WTC11 (cell line): ENCODE data around the gene GRAMD1B. TPM values are rescaled to one million over a fixed set of nuclear protein-coding genes. Genes with fewer than 3 reads are reported as not detected.

Experiments used
- ATAC-seq: fragments of 200-7000 bp; cut with Tn5 transposase; 2 replicates; pipeline ENCODE4 v1.10.0; 2021; ENCODE audit warnings: mild to moderate bottlenecking, moderate library complexity
- CTCF ChIA-PET: fragments of 300-600 bp; sonication (Branson Sonifier 250); formaldehyde crosslinking; loops from one replicate; lab custom pipeline; 2021; ENCODE audit warnings: antibody characterized with exemption; lab: Charles Lee
- POLR2A ChIA-PET: fragments of 350-600 bp; sonication (Branson Sonifier 250); formaldehyde crosslinking; loops from one replicate; lab custom pipeline; 2021; ENCODE audit warnings: antibody characterized with exemption; lab: Charles Lee
- DNase-seq: peaks from one replicate; pipeline ENCODE4 v3.0.0; 2021; ENCODE audit warnings: low spot score
- H3K27ac Mint-ChIP-seq: 2 replicates; pipeline ENCODE4 v1.8.0; 2021; ENCODE audit warnings: mixed read lengths
- H3K27me3 Mint-ChIP-seq: 2 replicates; pipeline ENCODE4 v1.8.0; 2021; ENCODE audit warnings: low read depth, mild to moderate bottlenecking, moderate library complexity, mixed read lengths
- H3K36me3 Mint-ChIP-seq: 2 replicates; pipeline ENCODE4 v1.8.0; 2021; ENCODE audit warnings: mixed read lengths
- H3K4me1 Mint-ChIP-seq: 2 replicates; pipeline ENCODE4 v1.8.0; 2022; ENCODE audit warnings: mixed read lengths
- H3K4me3 Mint-ChIP-seq: 2 replicates; pipeline ENCODE4 v1.8.0; 2021; ENCODE audit warnings: mild to moderate bottlenecking, moderate library complexity, mixed read lengths
- H3K9me3 Mint-ChIP-seq: 2 replicates; pipeline ENCODE4 v1.8.0; 2021; ENCODE audit warnings: mixed read lengths
- ATF1 ChIP-seq: sonication (generic); formaldehyde crosslinking; IDR thresholded peaks from 2 replicates; pipeline ENCODE4 v1.8.1; 2023; ENCODE audit warnings: mild to moderate bottlenecking, moderate library complexity, missing genetic modification reagents
- ATF2 ChIP-seq: sonication (generic); formaldehyde crosslinking; IDR thresholded peaks from 2 replicates; pipeline ENCODE4 v1.8.1; 2022; ENCODE audit warnings: low read depth, missing genetic modification reagents, borderline replicate concordance
- ATF3 ChIP-seq: sonication (generic); formaldehyde crosslinking; conservative IDR thresholded peaks from 2 replicates; pipeline ENCODE4 v1.8.1; 2022; ENCODE audit warnings: mild to moderate bottlenecking, missing genetic modification reagents
- CBFB ChIP-seq: sonication (generic); formaldehyde crosslinking; IDR thresholded peaks from 2 replicates; pipeline ENCODE4 v1.8.1; 2022; ENCODE audit warnings: mild to moderate bottlenecking, low read depth, missing genetic modification reagents
- E2F4 ChIP-seq: sonication (generic); formaldehyde crosslinking; IDR thresholded peaks from 2 replicates; pipeline ENCODE4 v1.8.1; 2022; ENCODE audit warnings: low read depth, mild to moderate bottlenecking, moderate library complexity, missing genetic modification reagents, borderline replicate concordance
- FOXP4 ChIP-seq: sonication (generic); formaldehyde crosslinking; IDR thresholded peaks from 2 replicates; pipeline ENCODE4 v1.8.0; 2022; ENCODE audit warnings: mild to moderate bottlenecking, missing genetic modification reagents
- IRF2 ChIP-seq: sonication (generic); formaldehyde crosslinking; IDR thresholded peaks from 2 replicates; pipeline ENCODE4 v1.8.0; 2022; ENCODE audit warnings: low read depth, missing genetic modification reagents, borderline replicate concordance
- MXD4 ChIP-seq: fragments of 250-450 bp; sonication (Bioruptor Pico); IDR thresholded peaks from 2 replicates; pipeline ENCODE4 v1.8.0; 2021; ENCODE audit warnings: mild to moderate bottlenecking, moderate library complexity, borderline replicate concordance
- NFATC4 ChIP-seq: fragments of 250-450 bp; sonication (Bioruptor Pico); IDR thresholded peaks from 2 replicates; pipeline ENCODE4 v1.9.0; 2021; ENCODE audit warnings: mild to moderate bottlenecking
- NFYB ChIP-seq: sonication (generic); formaldehyde crosslinking; conservative IDR thresholded peaks from 2 replicates; pipeline ENCODE4 v1.8.0; 2022; ENCODE audit warnings: low read depth, missing genetic modification reagents
- NR1H2 ChIP-seq: sonication (generic); formaldehyde crosslinking; IDR thresholded peaks from 2 replicates; pipeline ENCODE4 v1.9.0; 2021; ENCODE audit warnings: mild to moderate bottlenecking, moderate library complexity, missing genetic modification reagents
- SMAD4 ChIP-seq: sonication (generic); formaldehyde crosslinking; IDR thresholded peaks from 2 replicates; pipeline ENCODE4 v1.8.0; 2022; ENCODE audit warnings: mild to moderate bottlenecking, missing genetic modification reagents
- TEAD4 ChIP-seq: sonication (generic); formaldehyde crosslinking; IDR thresholded peaks from 2 replicates; pipeline ENCODE4 v1.8.0; 2022; ENCODE audit warnings: mild to moderate bottlenecking, missing genetic modification reagents
- USF1 ChIP-seq: sonication (generic); formaldehyde crosslinking; IDR thresholded peaks from 2 replicates; pipeline ENCODE4 v1.8.0; 2022; ENCODE audit warnings: mild to moderate bottlenecking, missing genetic modification reagents
- ZNF219 ChIP-seq: sonication (generic); formaldehyde crosslinking; IDR thresholded peaks from 2 replicates; pipeline ENCODE4 v1.8.0; 2023; ENCODE audit warnings: missing genetic modification reagents, mild to moderate bottlenecking, borderline replicate concordance
- ZNF317 ChIP-seq: sonication (generic); formaldehyde crosslinking; IDR thresholded peaks from 2 replicates; pipeline ENCODE4 v1.8.1; 2023; ENCODE audit warnings: low read depth, mild to moderate bottlenecking, moderate library complexity, missing genetic modification reagents, borderline replicate concordance
- ZNF425 ChIP-seq: fragments of 250-450 bp; sonication (Bioruptor Pico); conservative IDR thresholded peaks from 2 replicates; pipeline ENCODE4 v1.9.0; 2021; ENCODE audit warnings: mild to moderate bottlenecking
- ZNF532 ChIP-seq: fragments of 250-450 bp; sonication (Bioruptor Pico); IDR thresholded peaks from 2 replicates; pipeline ENCODE4 v1.9.0; 2021; ENCODE audit warnings: mild to moderate bottlenecking, borderline replicate concordance
- ZSCAN18 ChIP-seq: fragments of 250-450 bp; sonication (Bioruptor Pico); IDR thresholded peaks from 2 replicates; pipeline ENCODE4 v2.1.2; 2022; ENCODE audit warnings: mild to moderate bottlenecking, moderate library complexity
- total RNA-seq: library from RNA; stranded (reverse); gene quantifications from 3 replicates; pipeline ENCODE4 v1.2.3, GENCODE V29; 2021

The GRAMD1B gene
- total RNA-seq, 1 experiment from 2014 or later: 31.5 TPM

- TF ChIP-seq ZSCAN18 (CRISPR knock-in tag) (no peak), ZNF532 (CRISPR knock-in tag) (no peak), CBFB (CRISPR knock-in tag) (no peak)
Measured at GRCh38 chr11:123427405-123427804, 2.7 kb upstream of the GRAMD1B start (continued).

GRCh38 chr11:123428116-123428715 is 1.9 kb upstream of the GRAMD1B start:
- no peaks in the 10 kb centered on the region for H3K36me3 Mint-ChIP-seq
- H3K9me3 Mint-ChIP-seq: no peaks in the 10 kb centered on the region
- no peak overlapping the region for H3K27ac Mint-ChIP-seq
- ChIA-PET POLR2A (no interaction called here), CTCF (interaction anchor here (0.6 to 5.6 kb wide), 2 partner anchors 19 to 21 kb away, joined by 3 to 38 read pairs; no protein-coding TSS in a partner anchor)
- H3K4me1 Mint-ChIP-seq: peaks cover 51% of the 10 kb centered on the region
- no peak for DNase-seq
- TF ChIP-seq USF1 (CRISPR knock-in tag) (no peak), NFYB (CRISPR knock-in tag) (no peak), E2F4 (no peak)
- no peak overlapping the region for H3K4me3 Mint-ChIP-seq
- ATAC-seq: no peak
- H3K27me3 Mint-ChIP-seq: peaks cover 52% of the 10 kb centered on the region

GRCh38 chr11:123429336-123429735 is 733 bp upstream of the GRAMD1B start:
- H3K27ac Mint-ChIP-seq: peak overlapping the region; percentile 86
- no peaks in the 10 kb centered on the region for H3K36me3 Mint-ChIP-seq
- H3K4me1 Mint-ChIP-seq: peaks cover 58% of the 10 kb centered on the region
- peaks cover 41% of the 10 kb centered on the region for H3K27me3 Mint-ChIP-seq
- H3K9me3 Mint-ChIP-seq: no peaks in the 10 kb centered on the region
- DNase-seq (no peak), ATAC-seq (no peak)
- peak overlapping the region; percentile 82 for H3K4me3 Mint-ChIP-seq
- CTCF ChIA-PET: interaction anchor here (5.6 kb wide), 1 partner anchor 22 kb away, joined by 38 read pairs; no protein-coding TSS in a partner anchor
- POLR2A ChIA-PET: no interaction called here
- no peak for TF ChIP-seq FOXP4
- TF ChIP-seq SMAD4 (CRISPR knock-in tag): no peak
- no peak for TF ChIP-seq ZNF425 (CRISPR knock-in tag)
- no peak for TF ChIP-seq TEAD4 (CRISPR knock-in tag)
- no peak for TF ChIP-seq NFATC4 (CRISPR knock-in tag)
- TF ChIP-seq ZNF219 (CRISPR knock-in tag): no peak
- no peak for TF ChIP-seq ATF2
- no peak for TF ChIP-seq ZNF317 (CRISPR knock-in tag)
- no peak for TF ChIP-seq NR1H2
- no peak for TF ChIP-seq MXD4 (CRISPR knock-in tag)
- no peak for TF ChIP-seq ATF3
- TF ChIP-seq ATF1 (CRISPR knock-in tag): no peak
- TF ChIP-seq IRF2 (CRISPR knock-in tag): no peak
